ENCODE data around the gene TEX38. TPM values are rescaled to one million over a fixed set of nuclear protein-coding genes. Genes with fewer than 3 reads are reported as not detected.
"Not testable (repeated sequence)": the region's sequence is repeated elsewhere in the genome, so short reads cannot be mapped to it uniquely, and the experiment has no call there.

Gene TEX38
- total RNA-seq, 1 donor from 2014 or later: not detected

- H3K9me3 ChIP-seq: no peaks in the 10 kb centered on the region
- H3K4me3 ChIP-seq: no peak overlapping the region
- H3K27ac ChIP-seq: no peak overlapping the region
- TF ChIP-seq CTCF (IDR thresholded peaks at IDR 0.05): no peak
- TF ChIP-seq POLR2AphosphoS5 (IDR thresholded peaks at IDR 0.05; ENCODE audit: insufficient read depth in 1 of 2, low read depth in 1 of 2): no peak
- TF ChIP-seq POLR2A (IDR thresholded peaks at IDR 0.05): no peak
- H3K27me3 ChIP-seq: no peaks in the 10 kb centered on the region
- H3K36me3 ChIP-seq: peaks cover 0 to 56% of the 10 kb centered on the region in 2 donors
- intact Hi-C loops (cut with DNase I): no loop called here
- no peak for DNase-seq (ENCODE audit: extremely low spot score in 2 of 2)
- no peaks in the 10 kb centered on the region for H3K4me1 ChIP-seq
Measured at GRCh38 chr1:46659307-46659870, 12.3 kb upstream of the TEX38 start.

GRCh38 chr1:46660116-46660515 lies 11.5 kb upstream of the TEX38 start:
- H3K36me3 ChIP-seq: peaks cover 0 to 52% of the 10 kb centered on the region in 2 donors
- DNase-seq (ENCODE audit: extremely low spot score in 2 of 2); H3K9me3 ChIP-seq; intact Hi-C loops (cut with DNase I); H3K4me1 ChIP-seq; H3K27ac ChIP-seq; H3K4me3 ChIP-seq; H3K27me3 ChIP-seq: not testable (repeated sequence)

GRCh38 chr1:46662919-46663318 lies 8.7 kb upstream of the TEX38 start:
- H3K9me3 ChIP-seq; H3K27me3 ChIP-seq; H3K4me3 ChIP-seq; intact Hi-C loops (cut with DNase I); DNase-seq (ENCODE audit: extremely low spot score in 2 of 2); H3K27ac ChIP-seq: not testable (repeated sequence)
- Histone ChIP-seq H3K36me3 (peaks cover 0 to 28% of the 10 kb centered on the region in 2 donors), H3K4me1 (peaks cover 22% of the 10 kb centered on the region)

- TF ChIP-seq CTCF (IDR thresholded peaks at IDR 0.05) (no peak), POLR2A (IDR thresholded peaks at IDR 0.05) (no peak), POLR2AphosphoS5 (IDR thresholded peaks at IDR 0.05; ENCODE audit: insufficient read depth in 1 of 2, low read depth in 1 of 2) (no peak)
- no peaks in the 10 kb centered on the region for H3K9me3 ChIP-seq
- H3K27me3 ChIP-seq: no peaks in the 10 kb centered on the region
- no peak overlapping the region for H3K4me3 ChIP-seq
- peaks cover 0 to 17% of the 10 kb centered on the region in 2 donors for H3K36me3 ChIP-seq
- peaks cover 29% of the 10 kb centered on the region for H3K4me1 ChIP-seq
- no peak for DNase-seq (ENCODE audit: extremely low spot score in 2 of 2)
- intact Hi-C loops (cut with DNase I): loop anchor here (5.0 kb wide), 1 partner anchor 49 kb away; the partner anchor contains the start of gene MOB3C
- no peak overlapping the region for H3K27ac ChIP-seq
Measured at GRCh38 chr1:46665983-46666382, 5.7 kb upstream of the TEX38 start.

- no peaks in the 10 kb centered on the region for H3K27me3 ChIP-seq
- no peaks in the 10 kb centered on the region for H3K9me3 ChIP-seq
- peaks cover 29% of the 10 kb centered on the region for H3K4me1 ChIP-seq
- H3K27ac ChIP-seq: peak within 1 kb of the TSS; percentile 84
- intact Hi-C loops (cut with DNase I): loop anchor here (5.0 kb wide), 1 partner anchor 51 kb away; the partner anchor contains the start of gene MOB3C
- peaks cover 0 to 6% of the 10 kb centered on the region in 2 donors for H3K36me3 ChIP-seq
- DNase-seq (ENCODE audit: extremely low spot score in 2 of 2): no peak
- TF ChIP-seq CTCF (IDR thresholded peaks at IDR 0.05) (no peak), POLR2AphosphoS5 (IDR thresholded peaks at IDR 0.05; ENCODE audit: insufficient read depth in 1 of 2, low read depth in 1 of 2) (peak in 1 of 2 donors; percentile 51)
- peak within 1 kb of the TSS; percentile 90 to 97 for H3K4me3 ChIP-seq
Measured at GRCh38 chr1:46667782-46668760, 3.6 kb upstream of the TEX38 start, which contains the start of gene ATPAF1. Gene ATPAF1, minus strand, starts transcription at chr1:46668364. Its CDS starts 42 bp downstream, at chr1:46668322.

Measured in vagina (tissue), 2 donors.